ENCODE measurements around the gene B4GALT5.

DNA sequence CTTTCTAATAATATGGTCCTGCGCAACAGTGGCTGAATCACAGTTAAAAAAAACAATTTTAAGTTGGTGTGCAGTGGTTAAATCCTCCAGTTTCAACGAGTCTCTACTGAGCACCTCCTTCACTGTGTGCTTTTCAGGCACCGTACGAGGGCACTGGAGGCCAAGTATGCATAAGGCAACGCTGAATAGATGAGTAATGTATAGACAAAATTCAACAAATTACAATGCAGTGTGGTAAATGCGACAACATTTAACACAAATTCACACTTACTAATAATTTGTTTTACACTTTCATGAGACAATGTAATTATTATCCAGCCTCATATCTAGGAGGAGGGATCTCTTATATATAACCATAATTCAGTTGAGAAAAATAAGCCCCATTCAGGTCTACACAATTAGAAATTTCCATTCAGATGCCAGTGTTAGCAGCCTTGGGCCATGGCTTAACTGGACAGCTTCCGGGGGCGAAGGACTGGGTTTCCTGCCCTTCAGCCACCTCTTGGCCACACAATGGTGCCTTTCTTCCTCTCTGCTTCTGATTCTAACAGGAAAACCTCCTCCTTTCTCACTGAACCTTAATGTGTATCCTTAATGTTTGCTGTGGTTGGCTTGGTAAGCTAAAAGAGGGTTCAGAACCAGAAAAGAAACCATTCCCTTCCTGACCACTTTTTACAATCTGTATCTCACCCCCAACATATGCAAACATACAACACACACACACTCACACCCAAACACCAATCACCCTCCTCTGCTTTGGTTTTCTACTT is 51.9 kb downstream of the B4GALT5 start:
- TF ChIP-seq POLR2A (IDR thresholded peaks at IDR 0.05; ENCODE audit: low read depth, low read length) (no peak), TAF1 (IDR thresholded peaks at IDR 0.05; ENCODE audit: borderline replicate concordance, low read depth, low read length) (no peak), POLR2AphosphoS5 (IDR thresholded peaks at IDR 0.05; ENCODE audit: low read depth, low read length) (no peak)
